ENCODE results near the gene ASXL1. TPM values are rescaled to one million over a fixed set of nuclear protein-coding genes. Genes with fewer than 3 reads are reported as not detected.

The ASXL1 gene
- total RNA-seq, 1 donor from 2014 or later = 25.0 TPM

DNA sequence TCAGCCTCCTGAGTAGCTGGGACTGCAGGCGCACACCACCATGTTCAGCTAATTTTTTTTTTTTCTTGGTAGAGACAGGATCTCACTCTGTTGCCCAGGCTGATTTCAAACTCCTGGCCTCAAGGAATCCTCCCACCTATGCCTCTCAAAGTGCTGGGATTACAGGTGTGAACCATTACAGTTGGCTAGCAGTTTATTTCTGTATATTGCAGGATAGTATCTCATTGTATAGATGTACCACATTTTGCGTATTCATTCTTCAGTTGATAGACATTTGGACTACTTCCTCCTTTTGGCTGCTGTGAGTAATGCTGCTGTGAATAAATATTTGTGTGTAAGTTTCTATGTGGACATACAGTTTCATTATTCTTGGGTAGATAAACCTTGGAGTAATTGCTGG, 32.9 kb downstream of the ASXL1 start:
- Histone ChIP-seq H3K4me1 (peaks cover 29% of the 10 kb centered on the region), H3K9me3 (replicated peaks) (peaks cover 14% of the 10 kb centered on the region), H3K36me3 (peaks cover 29% of the 10 kb centered on the region), H3K27me3 (ENCODE audit: low read depth) (no peaks in the 10 kb centered on the region), H3K4me3 (no peak overlapping the region), H3K27ac (replicated peaks) (no peak overlapping the region)
- intact Hi-C loops (cut with micrococcal nuclease) = no loop called here
- TF ChIP-seq, protein P1, sequence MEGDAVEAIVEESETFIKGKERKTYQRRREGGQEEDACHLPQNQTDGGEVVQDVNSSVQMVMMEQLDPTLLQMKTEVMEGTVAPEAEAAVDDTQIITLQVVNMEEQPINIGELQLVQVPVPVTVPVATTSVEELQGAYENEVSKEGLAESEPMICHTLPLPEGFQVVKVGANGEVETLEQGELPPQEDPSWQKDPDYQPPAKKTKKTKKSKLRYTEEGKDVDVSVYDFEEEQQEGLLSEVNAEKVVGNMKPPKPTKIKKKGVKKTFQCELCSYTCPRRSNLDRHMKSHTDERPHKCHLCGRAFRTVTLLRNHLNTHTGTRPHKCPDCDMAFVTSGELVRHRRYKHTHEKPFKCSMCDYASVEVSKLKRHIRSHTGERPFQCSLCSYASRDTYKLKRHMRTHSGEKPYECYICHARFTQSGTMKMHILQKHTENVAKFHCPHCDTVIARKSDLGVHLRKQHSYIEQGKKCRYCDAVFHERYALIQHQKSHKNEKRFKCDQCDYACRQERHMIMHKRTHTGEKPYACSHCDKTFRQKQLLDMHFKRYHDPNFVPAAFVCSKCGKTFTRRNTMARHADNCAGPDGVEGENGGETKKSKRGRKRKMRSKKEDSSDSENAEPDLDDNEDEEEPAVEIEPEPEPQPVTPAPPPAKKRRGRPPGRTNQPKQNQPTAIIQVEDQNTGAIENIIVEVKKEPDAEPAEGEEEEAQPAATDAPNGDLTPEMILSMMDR (IDR thresholded peaks at IDR 0.05; ENCODE audit: borderline replicate concordance) = no peak
- DNase-seq = no peak

DNA sequence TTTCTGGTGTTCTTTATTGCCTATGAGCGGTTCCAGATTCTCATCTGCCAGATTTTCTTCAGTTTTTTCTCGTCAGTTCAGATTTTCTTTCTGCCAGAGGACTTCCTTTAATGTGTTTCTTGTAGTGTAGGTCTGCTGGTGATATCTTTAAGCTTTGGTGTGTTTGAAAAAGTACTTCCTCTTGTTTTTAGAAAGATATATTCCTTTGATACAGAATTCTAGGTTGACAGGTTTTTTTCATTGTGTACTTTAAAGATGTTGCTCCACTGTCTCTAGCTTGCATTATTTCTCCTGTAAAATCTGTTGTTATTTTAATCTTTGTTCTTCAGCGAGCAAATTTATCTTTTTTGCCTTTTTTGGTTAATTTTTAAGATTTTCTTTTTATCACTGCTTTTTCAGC, 36.9 kb downstream of the ASXL1 start:
- Histone ChIP-seq H3K36me3 (peaks cover 29% of the 10 kb centered on the region), H3K27me3 (ENCODE audit: low read depth) (no peaks in the 10 kb centered on the region), H3K9me3 (replicated peaks) (peaks cover 14% of the 10 kb centered on the region), H3K4me1 (peaks cover 11% of the 10 kb centered on the region), H3K27ac (replicated peaks) (no peak overlapping the region), H3K4me3 (no peak overlapping the region)
- intact Hi-C loops (cut with micrococcal nuclease) = no loop called here
- TF ChIP-seq, protein P1 (IDR thresholded peaks at IDR 0.05; ENCODE audit: borderline replicate concordance) = no peak
- no peak for DNase-seq

DNA sequence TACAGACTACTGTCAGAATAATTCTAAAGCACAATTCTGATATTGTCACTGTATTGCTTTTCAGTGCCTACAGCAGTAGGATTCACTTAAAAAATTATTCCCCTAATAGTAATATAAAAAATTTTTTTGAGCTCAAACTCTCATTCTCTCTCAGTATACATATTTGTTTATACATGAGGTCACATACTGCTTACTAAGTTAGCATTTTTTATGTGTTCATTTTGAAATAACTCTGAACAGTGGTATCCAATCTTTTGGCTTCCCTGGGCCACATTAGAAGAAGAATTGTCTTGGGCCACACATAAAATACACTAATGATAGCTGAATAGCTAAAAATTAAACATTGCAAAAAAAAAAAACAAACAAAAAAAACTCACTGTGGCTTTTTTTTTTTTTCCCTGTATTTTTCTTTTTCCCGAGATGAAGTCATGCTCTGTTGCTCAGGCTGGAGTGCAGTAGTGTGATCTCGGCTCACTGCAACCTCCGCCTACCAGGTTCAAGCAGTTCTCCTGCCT, 38.6 kb downstream of the ASXL1 start:
- TF ChIP-seq, protein P1 (IDR thresholded peaks at IDR 0.05; ENCODE audit: borderline replicate concordance) = no peak
- H3K4me1 ChIP-seq = peaks cover 11% of the 10 kb centered on the region
- H3K27me3 ChIP-seq (ENCODE audit: low read depth) = no peaks in the 10 kb centered on the region
- peaks cover 16% of the 10 kb centered on the region for H3K36me3 ChIP-seq
- DNase-seq = no peak
- no peak overlapping the region for H3K27ac ChIP-seq (replicated peaks)
- peaks cover 14% of the 10 kb centered on the region for H3K9me3 ChIP-seq (replicated peaks)
- no peak overlapping the region for H3K4me3 ChIP-seq
- intact Hi-C loops (cut with micrococcal nuclease) = no loop called here

DNA sequence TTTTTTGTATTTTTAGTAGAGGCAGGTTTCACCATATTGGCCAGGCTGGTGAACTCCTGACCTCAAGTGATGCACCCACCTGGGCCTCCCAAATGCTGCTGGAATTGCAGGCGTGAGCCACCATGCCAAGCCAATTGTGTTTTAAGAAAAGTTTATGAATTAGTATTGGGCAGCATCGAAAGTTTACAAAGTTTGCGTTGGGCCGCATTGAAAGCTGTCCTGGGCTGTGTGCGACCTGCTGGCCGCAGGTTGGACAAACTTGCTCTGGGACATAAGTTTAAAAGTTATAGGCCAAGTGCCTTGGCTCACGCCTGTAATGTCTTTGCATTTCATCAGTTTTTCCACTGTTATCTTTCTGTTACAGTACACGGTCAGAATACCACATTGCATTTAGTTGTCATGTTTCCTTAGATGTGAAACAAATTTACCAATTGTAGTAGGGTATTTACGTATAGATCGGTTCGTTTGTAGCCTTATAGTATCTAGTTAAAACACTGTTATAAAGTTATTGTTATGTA, 39.5 kb downstream of the ASXL1 start:
- H3K4me3 ChIP-seq = no peak overlapping the region
- peaks cover 11% of the 10 kb centered on the region for H3K4me1 ChIP-seq
- intact Hi-C loops (cut with micrococcal nuclease) = no loop called here
- no peak overlapping the region for H3K27ac ChIP-seq (replicated peaks)
- H3K27me3 ChIP-seq (ENCODE audit: low read depth) = no peaks in the 10 kb centered on the region
- peaks cover 14% of the 10 kb centered on the region for H3K9me3 ChIP-seq (replicated peaks)
- TF ChIP-seq, protein P1 (IDR thresholded peaks at IDR 0.05; ENCODE audit: borderline replicate concordance) = no peak
- DNase-seq = no peak
- H3K36me3 ChIP-seq = peaks cover 16% of the 10 kb centered on the region

DNA sequence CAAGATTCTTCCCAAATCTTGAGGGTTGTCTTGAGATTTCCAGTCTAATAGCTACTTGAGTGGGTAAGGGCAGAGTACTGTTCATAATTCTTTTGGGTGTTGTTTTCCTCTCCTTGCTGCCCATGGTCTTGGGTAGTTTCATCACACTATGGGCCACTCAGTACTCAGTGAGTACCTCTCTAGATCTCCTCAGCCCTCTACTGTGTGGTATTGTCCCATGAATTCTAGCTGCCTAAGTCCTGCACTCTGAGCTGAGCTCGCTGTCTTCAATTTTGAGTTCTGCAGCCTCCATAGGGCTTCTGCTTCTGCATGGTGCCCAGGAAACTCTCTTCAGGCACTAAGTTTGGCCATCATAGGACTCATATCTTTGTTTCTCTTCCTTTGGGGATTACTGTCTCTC, 42.3 kb downstream of the ASXL1 start:
- TF ChIP-seq, protein P1 (IDR thresholded peaks at IDR 0.05; ENCODE audit: borderline replicate concordance) = no peak
- no peaks in the 10 kb centered on the region for H3K9me3 ChIP-seq (replicated peaks)
- no peaks in the 10 kb centered on the region for H3K27me3 ChIP-seq (ENCODE audit: low read depth)
- intact Hi-C loops (cut with micrococcal nuclease) = no loop called here
- no peak overlapping the region for H3K4me3 ChIP-seq
- H3K36me3 ChIP-seq = no peaks in the 10 kb centered on the region
- H3K4me1 ChIP-seq = peaks cover 8% of the 10 kb centered on the region
- no peak overlapping the region for H3K27ac ChIP-seq (replicated peaks)
- no peak for DNase-seq

All from left ventricle myocardium inferior (tissue), 1 donor.